Activated CD4-positive, alpha-beta T cell treated with anti-CD3 and anti-CD28 coated beads, Interleukin-2, Interleukin-4, amounts not matched to agents 100 ng/mL and 50 ng/mL, durations not matched to agents 16 hours and 8 hours (primary cell): ENCODE results near the gene ITGB1BP1.

ENCODE experiments used
- DNase-seq: peaks from one replicate; pipeline ENCODE4 v3.0.0-alpha.2; 2020; ENCODE audit warnings: low spot score

The ITGB1BP1 gene

DNA sequence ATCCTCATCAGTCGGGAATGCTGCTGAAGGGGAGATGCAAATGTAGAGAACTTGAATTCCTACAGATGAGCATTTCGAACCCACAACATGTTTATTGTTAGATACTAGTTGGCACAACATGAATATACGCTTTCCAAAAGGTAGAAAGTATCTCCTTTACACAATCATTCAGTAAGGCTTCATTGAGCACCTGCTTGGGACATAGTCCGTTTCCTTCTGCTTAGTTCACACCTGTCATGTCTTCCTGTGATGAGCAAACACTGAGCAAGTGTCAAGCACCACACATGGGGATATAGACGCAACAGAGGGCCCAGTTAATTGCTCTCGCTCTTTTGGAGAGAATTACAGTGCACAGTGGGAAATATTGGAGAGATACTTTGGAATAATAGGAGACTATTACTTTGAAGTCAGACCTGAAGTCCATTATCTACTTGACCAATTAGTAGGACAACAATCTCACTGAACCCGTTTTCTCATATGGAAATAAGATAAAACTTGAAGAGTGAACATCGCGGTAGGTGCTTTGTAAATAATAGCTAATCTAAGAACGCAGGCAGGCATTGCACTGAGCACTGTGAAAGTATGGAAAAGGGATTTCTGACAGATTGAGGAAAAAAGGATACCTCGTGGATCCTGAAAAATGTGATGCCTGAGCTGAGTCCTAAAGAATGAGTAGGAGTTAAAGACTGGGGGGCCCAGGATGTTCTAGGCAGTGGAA lies 1.3 kb upstream of the ITGB1BP1 start:
- no peak for DNase-seq

DNA sequence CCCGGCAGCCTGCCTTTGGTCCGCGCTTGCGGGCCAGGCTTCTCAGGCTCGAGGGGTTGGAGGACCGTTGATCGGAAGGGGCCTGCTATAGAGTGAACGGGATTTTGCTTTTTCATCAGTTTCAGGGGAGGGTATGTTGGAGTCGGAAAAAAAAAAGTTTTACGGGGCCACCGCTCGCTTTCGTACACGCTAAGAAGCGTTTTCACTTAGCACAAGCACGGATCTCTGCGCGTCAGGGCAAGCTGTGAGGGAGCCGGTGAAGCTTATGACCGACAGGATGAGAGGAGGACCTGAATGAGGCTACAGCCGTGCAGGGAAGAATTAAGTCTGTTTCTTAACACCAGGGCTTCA lies 569 bp upstream of the ITGB1BP1 start:
- peak; percentile 21 for DNase-seq

- peak; percentile 60 for DNase-seq
Measured at GRCh38 chr2:9422321-9423099, 818 bp downstream of the ITGB1BP1 start.

DNA sequence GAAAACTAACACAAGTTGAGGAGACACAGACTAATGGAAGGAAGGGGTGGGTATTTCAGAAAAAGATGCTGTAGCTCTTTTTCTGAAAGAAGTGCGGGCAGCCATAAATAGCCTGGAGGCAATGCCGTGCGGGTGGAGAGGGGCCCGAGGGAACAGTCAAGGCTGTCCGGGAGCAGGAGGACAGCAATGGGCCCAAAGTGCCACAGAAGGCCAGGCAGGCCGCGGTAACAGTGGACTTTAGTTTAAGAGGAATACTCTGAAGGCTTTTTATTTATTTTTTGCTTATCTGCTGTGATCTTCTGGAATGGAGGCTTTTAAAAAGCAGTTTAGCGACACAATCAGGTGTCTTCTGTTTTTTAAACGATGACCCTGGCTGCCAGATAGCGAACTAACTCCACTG lies 2.8 kb downstream of the ITGB1BP1 start:
- DNase-seq: no peak

DNA sequence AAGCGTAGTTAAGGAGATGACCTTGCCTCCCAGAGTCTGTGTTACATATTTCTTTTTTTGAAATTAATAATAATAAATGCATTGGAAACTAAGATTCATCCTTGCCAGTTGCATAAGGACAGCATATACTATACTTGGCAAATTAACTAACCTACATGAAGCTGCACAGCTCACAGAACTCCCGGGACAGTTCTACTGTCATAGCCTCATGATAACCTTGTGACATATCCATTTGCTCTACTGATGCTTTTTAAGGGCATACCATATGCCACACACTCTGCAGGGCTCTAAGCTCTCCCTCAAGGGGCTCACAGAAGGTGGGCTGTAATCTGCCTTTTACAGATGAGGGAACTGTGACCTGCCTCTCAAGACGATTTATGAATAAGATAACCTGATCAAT lies 3.8 kb downstream of the ITGB1BP1 start:
- no peak for DNase-seq

DNA sequence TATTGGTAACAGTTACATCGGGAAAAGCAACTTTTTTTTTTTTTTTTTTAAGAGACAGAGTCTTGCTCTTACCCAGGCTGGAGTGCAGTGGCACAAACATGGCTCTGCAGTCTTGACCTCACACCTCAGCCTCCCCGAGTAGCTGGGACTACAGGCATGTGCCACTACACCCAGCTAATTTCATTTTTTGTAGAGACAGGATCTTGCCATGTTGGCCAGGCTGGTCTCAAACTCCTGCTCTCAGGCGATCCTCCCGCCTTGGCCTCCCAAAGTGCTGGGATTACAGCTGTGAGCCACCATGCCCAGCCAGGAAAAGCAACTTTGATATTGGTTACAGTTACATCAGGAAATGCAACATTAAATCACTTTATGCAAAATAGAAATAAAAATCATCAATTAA lies 4.6 kb downstream of the ITGB1BP1 start:
- no peak for DNase-seq

DNA sequence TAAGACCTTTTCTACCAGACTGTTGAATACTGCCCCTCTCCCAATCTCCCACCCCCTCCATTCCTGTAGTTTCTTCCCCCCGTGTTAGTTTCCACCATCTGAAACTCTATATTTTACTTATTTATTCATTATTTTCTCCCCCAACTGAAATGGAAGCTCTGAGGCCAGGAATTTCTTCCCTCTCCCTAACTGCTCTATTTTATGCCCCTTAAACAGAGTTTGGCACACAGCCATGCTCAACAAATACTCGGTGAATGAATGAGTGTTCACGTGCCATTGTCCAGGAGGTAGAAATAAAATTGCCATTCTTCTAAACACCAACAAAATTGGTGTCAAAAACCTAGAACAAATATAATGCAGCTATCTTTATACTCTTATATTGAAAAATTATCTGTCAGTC lies 5.6 kb downstream of the ITGB1BP1 start:
- DNase-seq: no peak

- no peak for DNase-seq
Measured at GRCh38 chr2:9416962-9417316, 6.4 kb downstream of the ITGB1BP1 start.

GRCh38 chr2:9416267-9416961 lies 6.9 kb downstream of the ITGB1BP1 start:
- DNase-seq: no peak

DNA sequence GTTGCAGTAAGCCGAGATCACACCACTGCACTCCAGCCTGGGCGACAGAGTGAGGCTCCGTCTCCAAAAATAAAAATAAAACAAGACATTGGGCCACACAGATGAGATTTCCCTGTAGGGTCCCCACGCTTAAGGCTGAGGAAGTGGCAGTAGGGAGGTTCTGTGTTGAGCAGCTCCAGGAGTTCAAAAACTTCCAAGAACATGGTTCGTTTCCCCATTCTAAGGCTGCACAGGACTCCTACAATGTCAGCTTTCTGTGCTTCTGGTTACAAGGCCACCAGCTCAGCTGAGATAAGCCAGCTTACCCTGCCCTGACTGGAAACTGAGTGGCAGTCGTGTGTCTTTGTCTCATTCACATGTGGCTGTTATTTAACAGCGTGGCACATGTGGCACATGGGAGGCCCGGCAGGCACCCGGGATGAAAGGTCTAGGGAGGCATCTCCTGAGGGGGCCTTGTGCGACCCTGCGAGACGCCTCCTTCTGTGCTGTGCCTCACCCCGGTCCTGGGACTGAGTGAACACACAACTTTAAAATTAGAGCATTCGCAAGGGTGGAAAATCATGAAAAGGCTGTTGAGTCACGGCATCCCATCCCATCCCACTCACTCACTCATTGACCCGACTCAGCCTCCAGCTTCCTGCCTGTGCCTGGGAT lies 7.7 kb downstream of the ITGB1BP1 start:
- DNase-seq: no peak

DNA sequence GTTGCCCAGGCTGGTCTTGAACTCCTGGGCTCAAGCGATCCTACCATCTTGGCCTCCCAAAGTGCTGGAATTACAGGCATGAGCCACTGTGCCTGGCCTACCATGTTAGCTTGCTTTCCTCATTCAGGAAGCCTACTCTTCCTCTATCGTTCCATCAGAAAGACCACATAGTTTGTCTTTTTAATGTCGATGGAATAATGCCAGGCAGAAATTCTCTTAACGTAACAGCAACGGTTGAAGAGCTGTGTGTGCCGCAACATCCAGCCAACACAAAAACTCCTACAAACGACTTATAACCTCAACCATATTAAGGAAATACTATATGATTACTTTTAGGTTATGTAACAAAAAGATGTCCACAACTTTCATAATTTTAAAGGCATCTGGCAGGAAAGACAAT lies 10.5 kb downstream of the ITGB1BP1 start:
- no peak for DNase-seq

GRCh38 chr2:9410108-9410507 lies 13.2 kb downstream of the ITGB1BP1 start:
- no peak for DNase-seq

DNA sequence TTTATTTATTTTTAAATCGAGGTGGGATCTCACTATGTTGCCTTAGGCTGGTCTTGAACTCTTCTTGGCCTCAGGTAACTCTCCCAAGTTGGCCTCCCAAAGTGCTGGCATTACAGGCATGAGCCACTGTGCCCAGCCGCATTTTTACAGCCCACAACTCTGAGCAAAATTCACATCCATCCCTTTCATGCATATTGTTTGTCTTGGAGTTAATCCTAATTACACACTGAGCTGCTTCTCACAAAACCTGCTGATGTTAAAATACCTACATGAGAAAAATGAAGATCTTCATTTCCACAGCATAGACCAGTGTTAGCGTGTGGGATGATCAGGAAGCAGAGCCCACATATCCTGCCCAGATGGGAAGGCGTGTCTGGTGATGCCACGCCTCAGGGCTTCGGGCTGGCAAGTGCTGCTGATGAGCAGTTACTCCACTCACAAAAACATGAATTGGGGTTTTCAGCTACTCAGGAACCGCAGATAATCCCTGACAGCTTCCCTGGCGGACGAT lies 14.6 kb downstream of the ITGB1BP1 start:
- no peak for DNase-seq

- DNase-seq: no peak
Measured at GRCh38 chr2:9407363-9407811, 15.9 kb downstream of the ITGB1BP1 start.

DNA sequence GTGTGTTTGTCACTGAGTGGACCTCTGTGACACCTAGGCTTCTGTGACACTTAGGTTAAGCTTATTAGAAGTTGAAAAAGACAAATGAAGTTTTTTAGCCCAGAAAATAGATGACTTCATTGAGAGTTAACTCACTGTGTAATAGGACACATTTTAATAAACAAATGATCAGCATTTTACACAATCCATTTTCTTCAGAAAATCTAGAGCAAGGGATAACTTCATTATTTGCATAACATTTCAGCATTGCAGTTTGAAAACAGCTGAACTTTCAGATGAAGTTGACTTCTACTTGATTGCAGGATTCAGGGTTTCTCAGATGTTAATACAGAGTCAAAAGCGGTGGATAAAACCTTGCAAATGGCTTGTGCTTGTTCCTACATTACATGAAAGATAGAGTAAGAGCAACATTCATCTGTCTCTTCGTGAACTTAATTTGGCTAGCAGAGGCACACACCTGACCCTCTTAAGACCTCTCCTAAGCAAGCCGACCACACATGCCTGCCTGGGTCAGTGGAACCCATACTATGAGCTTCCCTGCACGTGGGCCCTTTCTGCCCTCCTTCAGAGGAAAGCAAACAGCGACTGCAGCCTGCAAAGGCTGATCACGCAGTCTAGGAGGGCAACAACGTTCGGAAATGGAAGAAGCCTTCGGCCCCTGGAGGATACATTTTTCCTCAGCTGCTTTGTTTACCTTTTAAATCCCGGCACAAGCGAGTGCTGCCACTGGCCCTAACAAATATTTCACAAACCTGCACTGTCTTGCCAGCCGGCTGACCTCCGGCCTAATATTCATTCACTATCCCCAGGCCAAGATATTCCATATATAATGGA lies 16.6 kb downstream of the ITGB1BP1 start:
- no peak for DNase-seq

- no peak for DNase-seq
Measured at GRCh38 chr2:9405636-9406035, 17.7 kb downstream of the ITGB1BP1 start.

DNA sequence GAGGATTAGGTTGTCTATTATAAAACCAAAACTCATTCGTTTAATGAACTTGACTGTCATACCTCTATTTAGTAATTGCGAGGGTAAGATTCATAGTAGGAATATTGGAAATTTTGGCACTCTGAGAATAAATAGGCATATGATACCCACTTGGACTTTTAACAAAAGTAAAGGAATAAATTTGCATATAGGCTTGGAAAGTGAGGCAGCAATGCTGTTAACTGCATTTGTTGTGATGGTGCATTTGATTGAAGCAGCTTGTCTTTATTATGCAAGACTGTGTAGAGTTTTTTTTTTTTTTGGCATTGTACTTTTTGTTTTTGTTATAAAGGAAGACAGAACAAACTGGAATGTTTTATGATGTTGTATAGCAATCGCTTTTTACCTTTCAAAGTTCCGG lies 18.9 kb downstream of the ITGB1BP1 start:
- no peak for DNase-seq

DNA sequence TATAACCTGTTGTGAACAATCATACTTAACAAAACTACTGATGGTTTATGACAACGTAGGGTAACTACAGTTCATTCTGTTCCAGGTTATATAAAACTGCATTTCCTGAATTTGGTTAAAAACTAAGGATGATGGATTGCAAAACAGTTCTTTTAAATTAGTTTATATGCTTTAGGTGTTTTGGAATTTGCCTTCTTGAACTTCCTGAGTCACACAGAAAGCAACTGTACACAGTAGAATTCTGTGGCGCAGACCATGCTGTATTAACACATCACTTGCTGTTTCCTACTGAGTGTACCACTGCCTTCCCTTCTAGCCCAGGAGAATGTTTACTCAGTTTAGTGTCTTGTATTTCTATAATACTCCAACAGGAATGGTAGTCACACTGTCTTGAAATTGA lies 19.4 kb downstream of the ITGB1BP1 start:
- no peak for DNase-seq

DNA sequence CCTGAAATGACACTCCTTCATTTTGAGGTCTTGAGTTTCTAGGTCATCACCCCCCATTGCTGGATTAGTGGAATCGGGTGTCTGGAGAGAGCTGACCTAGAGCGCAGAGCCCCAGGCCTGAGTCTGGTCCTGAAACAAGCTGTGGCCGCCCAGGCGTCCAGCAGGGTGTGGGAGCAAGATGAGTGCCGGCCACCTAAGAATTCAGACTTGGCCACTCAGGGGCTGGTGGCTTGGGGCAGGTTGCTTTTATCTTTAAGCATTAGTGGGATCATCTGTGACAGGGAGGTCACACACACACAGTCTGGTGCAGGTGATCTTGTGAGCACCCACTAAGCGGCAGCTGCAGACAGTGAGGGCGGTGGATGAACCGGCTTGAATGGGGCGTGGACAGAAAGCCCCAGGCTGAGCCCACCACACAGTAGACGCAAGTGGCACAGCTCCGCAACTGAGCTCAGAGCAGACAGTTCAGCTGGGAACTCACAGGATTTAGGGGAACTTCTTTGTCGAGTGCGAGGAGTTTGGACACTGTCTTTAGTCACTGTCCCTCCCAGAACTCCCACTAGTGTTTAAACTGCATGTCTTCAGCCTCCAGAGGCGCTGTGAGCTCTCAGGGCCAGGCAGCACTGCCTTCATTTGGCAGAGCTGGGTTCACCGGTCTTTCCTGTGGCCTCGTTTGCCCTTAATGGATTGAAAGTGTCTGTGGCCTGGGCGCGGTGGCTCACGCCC lies 21.5 kb downstream of the ITGB1BP1 start:
- DNase-seq: no peak

- no peak for DNase-seq
Measured at GRCh38 chr2:9401059-9401547, 22.2 kb downstream of the ITGB1BP1 start.
